HEK293 (cell line): ENCODE measurements around the gene CD8A.

Experiments used
- CTCF ChIA-PET: fragments of 350-600 bp; formaldehyde crosslinking; extraction: SDS; loops from one replicate; lab custom pipeline; 2021; ENCODE audit warnings: antibody characterized with exemption; lab: Yijun Ruan, JAX
- POLR2A ChIA-PET: fragments of 300-600 bp; formaldehyde crosslinking; extraction: SDS; loops from one replicate; lab custom pipeline; 2020; ENCODE audit warnings: antibody characterized with exemption, inconsistent platforms; lab: Yijun Ruan, JAX
- H3K27ac ChIP-seq: fragments of 200-500 bp; sonication (Bioruptor generic); 2 replicates; pipeline ENCODE4 v1.5.1; 2014; ENCODE audit warnings: low read depth, low read length, control low read depth, inconsistent platforms; ENCODE audit errors: extremely low read depth
- H3K36me3 ChIP-seq, 2 experiments: fragments of 200-500 bp in 1 of 2; sonication (Bioruptor generic) in 1 of 2; 1 replicate in 1 of 2; 2 replicates in 1 of 2; pipeline ENCODE4 v1.5.1; 2014 to 2017; ENCODE audit warnings: inconsistent platforms in 2 of 2, low read length in 2 of 2; ENCODE audit not compliant: control insufficient read depth in 2 of 2, insufficient read depth in 1 of 2
- H3K4me1 ChIP-seq: fragments of 200-500 bp; sonication (Bioruptor generic); 2 replicates; pipeline ENCODE4 v1.5.1; 2014; ENCODE audit warnings: mild to moderate bottlenecking, low read length, inconsistent platforms; ENCODE audit not compliant: control insufficient read depth, insufficient read depth
- H3K4me3 ChIP-seq: 2 replicates; pipeline ENCODE4 v1.5.1; 2011; ENCODE audit warnings: low read depth, mild to moderate bottlenecking, control low read depth, low read length, moderate library complexity
- H3K9me3 ChIP-seq: fragments of 200-500 bp; sonication (Bioruptor generic); 2 replicates; pipeline ENCODE4 v1.5.1; 2014; ENCODE audit warnings: low read depth, low read length, inconsistent platforms; ENCODE audit not compliant: control insufficient read depth, insufficient read depth
- BCL11B ChIP-seq: fragments of 450-650 bp; formaldehyde crosslinking; IDR thresholded peaks from 2 replicates; pipeline ENCODE4 v1.5.1; 2016; ENCODE audit warnings: low read depth, missing biosample characterization, missing genetic modification characterization
- SP7 ChIP-seq: fragments of 450-650 bp; formaldehyde crosslinking; IDR thresholded peaks from 2 replicates; pipeline ENCODE4 v1.5.1; 2016; ENCODE audit warnings: missing biosample characterization, missing genetic modification characterization
- TSHZ1 ChIP-seq: fragments of 450-650 bp; formaldehyde crosslinking; IDR thresholded peaks from 2 replicates; pipeline ENCODE4 v1.5.1; 2016; ENCODE audit warnings: missing biosample characterization, missing genetic modification characterization, borderline replicate concordance
- ZBTB10 ChIP-seq: fragments of 450-650 bp; formaldehyde crosslinking; IDR thresholded peaks from 2 replicates; pipeline ENCODE4 v1.5.1; 2016; ENCODE audit warnings: missing biosample characterization, missing genetic modification characterization
- ZNF146 ChIP-seq: fragments of 450-650 bp; formaldehyde crosslinking; IDR thresholded peaks from 2 replicates; pipeline ENCODE4 v1.5.1; 2016; ENCODE audit warnings: missing biosample characterization, missing genetic modification characterization
- ZNF239 ChIP-seq: fragments of 450-650 bp; formaldehyde crosslinking; IDR thresholded peaks from 2 replicates; pipeline ENCODE4 v1.5.1; 2016; ENCODE audit warnings: missing biosample characterization, missing genetic modification characterization
- ZNF404 ChIP-seq: fragments of 450-650 bp; formaldehyde crosslinking; IDR thresholded peaks from 2 replicates; pipeline ENCODE4 v1.5.1; 2017; ENCODE audit warnings: missing biosample characterization, missing genetic modification characterization
- ZNF621 ChIP-seq: fragments of 450-650 bp; formaldehyde crosslinking; IDR thresholded peaks from 2 replicates; pipeline ENCODE4 v1.5.1; 2017; ENCODE audit warnings: missing biosample characterization, missing genetic modification characterization
- ZNF777 ChIP-seq: fragments of 450-650 bp; formaldehyde crosslinking; IDR thresholded peaks from 2 replicates; pipeline ENCODE4 v1.5.1; 2017; ENCODE audit warnings: missing biosample characterization, missing genetic modification characterization, borderline replicate concordance
- ZNF837 ChIP-seq: fragments of 450-650 bp; formaldehyde crosslinking; IDR thresholded peaks from 2 replicates; pipeline ENCODE4 v1.5.1; 2016; ENCODE audit warnings: missing biosample characterization, missing genetic modification characterization
- ZSCAN23 ChIP-seq: fragments of 450-650 bp; formaldehyde crosslinking; IDR thresholded peaks from 2 replicates; pipeline ENCODE4 v1.5.1; 2016; ENCODE audit warnings: missing biosample characterization, missing genetic modification characterization
- TF ChIP-seq, protein P1 (sequence below): IDR thresholded peaks from 2 replicates; pipeline ENCODE4 v1.6.1; 2011; ENCODE audit warnings: mild to moderate bottlenecking, low read depth, low read length, borderline replicate concordance
- TF ChIP-seq, protein P2 (sequence below): fragments of 450-650 bp; formaldehyde crosslinking; IDR thresholded peaks from 2 replicates; pipeline ENCODE4 v1.5.1; 2016; ENCODE audit warnings: missing biosample characterization, missing genetic modification characterization
- TF ChIP-seq, protein P3 (sequence below): fragments of 450-650 bp; formaldehyde crosslinking; IDR thresholded peaks from 2 replicates; pipeline ENCODE4 v1.5.1; 2016; ENCODE audit warnings: missing biosample characterization, missing genetic modification characterization
- TF ChIP-seq, protein P4 (sequence below): fragments of 450-650 bp; formaldehyde crosslinking; IDR thresholded peaks from 2 replicates; pipeline ENCODE4 v1.5.1; 2016; ENCODE audit warnings: missing biosample characterization, missing genetic modification characterization
- TF ChIP-seq, protein P5 (sequence below): fragments of 450-650 bp; formaldehyde crosslinking; IDR thresholded peaks from 2 replicates; pipeline ENCODE4; 2016; ENCODE audit warnings: missing biosample characterization, missing genetic modification characterization
- TF ChIP-seq, protein P6 (sequence below): fragments of 450-650 bp; formaldehyde crosslinking; IDR thresholded peaks from 2 replicates; pipeline ENCODE4 v1.5.1; 2016; ENCODE audit warnings: missing biosample characterization, missing genetic modification characterization
- TF ChIP-seq, protein P7 (sequence below): fragments of 450-650 bp; formaldehyde crosslinking; IDR thresholded peaks from 2 replicates; pipeline ENCODE4 v1.5.0; 2017; ENCODE audit warnings: missing biosample characterization, missing genetic modification characterization, borderline replicate concordance

CD8A gene

GRCh38 chr2:86778957-86779356 lies 11.8 kb downstream of the CD8A start (continued):
- TF ChIP-seq, protein P1, sequence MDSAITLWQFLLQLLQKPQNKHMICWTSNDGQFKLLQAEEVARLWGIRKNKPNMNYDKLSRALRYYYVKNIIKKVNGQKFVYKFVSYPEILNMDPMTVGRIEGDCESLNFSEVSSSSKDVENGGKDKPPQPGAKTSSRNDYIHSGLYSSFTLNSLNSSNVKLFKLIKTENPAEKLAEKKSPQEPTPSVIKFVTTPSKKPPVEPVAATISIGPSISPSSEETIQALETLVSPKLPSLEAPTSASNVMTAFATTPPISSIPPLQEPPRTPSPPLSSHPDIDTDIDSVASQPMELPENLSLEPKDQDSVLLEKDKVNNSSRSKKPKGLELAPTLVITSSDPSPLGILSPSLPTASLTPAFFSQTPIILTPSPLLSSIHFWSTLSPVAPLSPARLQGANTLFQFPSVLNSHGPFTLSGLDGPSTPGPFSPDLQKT: no peak
- TF ChIP-seq TSHZ1: no peak
- TF ChIP-seq, protein P2, sequence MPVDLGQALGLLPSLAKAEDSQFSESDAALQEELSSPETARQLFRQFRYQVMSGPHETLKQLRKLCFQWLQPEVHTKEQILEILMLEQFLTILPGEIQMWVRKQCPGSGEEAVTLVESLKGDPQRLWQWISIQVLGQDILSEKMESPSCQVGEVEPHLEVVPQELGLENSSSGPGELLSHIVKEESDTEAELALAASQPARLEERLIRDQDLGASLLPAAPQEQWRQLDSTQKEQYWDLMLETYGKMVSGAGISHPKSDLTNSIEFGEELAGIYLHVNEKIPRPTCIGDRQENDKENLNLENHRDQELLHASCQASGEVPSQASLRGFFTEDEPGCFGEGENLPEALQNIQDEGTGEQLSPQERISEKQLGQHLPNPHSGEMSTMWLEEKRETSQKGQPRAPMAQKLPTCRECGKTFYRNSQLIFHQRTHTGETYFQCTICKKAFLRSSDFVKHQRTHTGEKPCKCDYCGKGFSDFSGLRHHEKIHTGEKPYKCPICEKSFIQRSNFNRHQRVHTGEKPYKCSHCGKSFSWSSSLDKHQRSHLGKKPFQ (tag by site-specific recombination): no peak
- no peak for TF ChIP-seq ZNF146 (tag by site-specific recombination)
- TF ChIP-seq, protein P3, sequence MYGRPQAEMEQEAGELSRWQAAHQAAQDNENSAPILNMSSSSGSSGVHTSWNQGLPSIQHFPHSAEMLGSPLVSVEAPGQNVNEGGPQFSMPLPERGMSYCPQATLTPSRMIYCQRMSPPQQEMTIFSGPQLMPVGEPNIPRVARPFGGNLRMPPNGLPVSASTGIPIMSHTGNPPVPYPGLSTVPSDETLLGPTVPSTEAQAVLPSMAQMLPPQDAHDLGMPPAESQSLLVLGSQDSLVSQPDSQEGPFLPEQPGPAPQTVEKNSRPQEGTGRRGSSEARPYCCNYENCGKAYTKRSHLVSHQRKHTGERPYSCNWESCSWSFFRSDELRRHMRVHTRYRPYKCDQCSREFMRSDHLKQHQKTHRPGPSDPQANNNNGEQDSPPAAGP (tag by site-specific recombination): no peak
- TF ChIP-seq BCL11B: no peak
- no peak for TF ChIP-seq SP7 (tag by site-specific recombination)
- no peak for TF ChIP-seq ZNF239 (tag by site-specific recombination)
- TF ChIP-seq ZNF837 (tag by site-specific recombination): no peak
- TF ChIP-seq, all 188 proteins: peak for 0

GRCh38 chr2:86776532-86776931 lies 14.2 kb downstream of the CD8A start:
- Histone ChIP-seq H3K4me3 (no peak overlapping the region), H3K4me1 (no peaks in the 10 kb centered on the region), H3K27ac (no peak overlapping the region), H3K9me3 (no peaks in the 10 kb centered on the region), H3K36me3 (peaks cover 23 to 49% of the 10 kb centered on the region in 2 experiments)
- ChIA-PET POLR2A (no interaction called here), CTCF (interaction anchor here (0.6 kb wide), 1 partner anchor 11 kb away, joined by 4 read pairs; no protein-coding TSS in a partner anchor)
- TF ChIP-seq ZBTB10 (tag by site-specific recombination) (no peak), ZNF777 (tag by site-specific recombination) (no peak), ZNF404 (tag by site-specific recombination) (no peak), ZSCAN23 (tag by site-specific recombination) (no peak), ZNF621 (tag by site-specific recombination) (no peak)
- TF ChIP-seq, protein P4, sequence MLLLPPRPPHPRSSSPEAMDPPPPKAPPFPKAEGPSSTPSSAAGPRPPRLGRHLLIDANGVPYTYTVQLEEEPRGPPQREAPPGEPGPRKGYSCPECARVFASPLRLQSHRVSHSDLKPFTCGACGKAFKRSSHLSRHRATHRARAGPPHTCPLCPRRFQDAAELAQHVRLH (tag by site-specific recombination): no peak
- TF ChIP-seq, protein P5, sequence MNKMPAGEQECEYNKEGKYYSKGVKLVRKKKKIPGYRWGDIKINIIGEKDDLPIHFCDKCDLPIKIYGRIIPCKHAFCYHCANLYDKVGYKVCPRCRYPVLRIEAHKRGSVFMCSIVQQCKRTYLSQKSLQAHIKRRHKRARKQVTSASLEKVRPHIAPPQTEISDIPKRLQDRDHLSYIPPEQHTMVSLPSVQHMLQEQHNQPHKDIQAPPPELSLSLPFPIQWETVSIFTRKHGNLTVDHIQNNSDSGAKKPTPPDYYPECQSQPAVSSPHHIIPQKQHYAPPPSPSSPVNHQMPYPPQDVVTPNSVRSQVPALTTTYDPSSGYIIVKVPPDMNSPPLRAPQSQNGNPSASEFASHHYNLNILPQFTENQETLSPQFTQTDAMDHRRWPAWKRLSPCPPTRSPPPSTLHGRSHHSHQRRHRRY (tag by site-specific recombination): no peak
- TF ChIP-seq, protein P6, sequence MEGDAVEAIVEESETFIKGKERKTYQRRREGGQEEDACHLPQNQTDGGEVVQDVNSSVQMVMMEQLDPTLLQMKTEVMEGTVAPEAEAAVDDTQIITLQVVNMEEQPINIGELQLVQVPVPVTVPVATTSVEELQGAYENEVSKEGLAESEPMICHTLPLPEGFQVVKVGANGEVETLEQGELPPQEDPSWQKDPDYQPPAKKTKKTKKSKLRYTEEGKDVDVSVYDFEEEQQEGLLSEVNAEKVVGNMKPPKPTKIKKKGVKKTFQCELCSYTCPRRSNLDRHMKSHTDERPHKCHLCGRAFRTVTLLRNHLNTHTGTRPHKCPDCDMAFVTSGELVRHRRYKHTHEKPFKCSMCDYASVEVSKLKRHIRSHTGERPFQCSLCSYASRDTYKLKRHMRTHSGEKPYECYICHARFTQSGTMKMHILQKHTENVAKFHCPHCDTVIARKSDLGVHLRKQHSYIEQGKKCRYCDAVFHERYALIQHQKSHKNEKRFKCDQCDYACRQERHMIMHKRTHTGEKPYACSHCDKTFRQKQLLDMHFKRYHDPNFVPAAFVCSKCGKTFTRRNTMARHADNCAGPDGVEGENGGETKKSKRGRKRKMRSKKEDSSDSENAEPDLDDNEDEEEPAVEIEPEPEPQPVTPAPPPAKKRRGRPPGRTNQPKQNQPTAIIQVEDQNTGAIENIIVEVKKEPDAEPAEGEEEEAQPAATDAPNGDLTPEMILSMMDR (tag by site-specific recombination): no peak
- TF ChIP-seq, protein P7, sequence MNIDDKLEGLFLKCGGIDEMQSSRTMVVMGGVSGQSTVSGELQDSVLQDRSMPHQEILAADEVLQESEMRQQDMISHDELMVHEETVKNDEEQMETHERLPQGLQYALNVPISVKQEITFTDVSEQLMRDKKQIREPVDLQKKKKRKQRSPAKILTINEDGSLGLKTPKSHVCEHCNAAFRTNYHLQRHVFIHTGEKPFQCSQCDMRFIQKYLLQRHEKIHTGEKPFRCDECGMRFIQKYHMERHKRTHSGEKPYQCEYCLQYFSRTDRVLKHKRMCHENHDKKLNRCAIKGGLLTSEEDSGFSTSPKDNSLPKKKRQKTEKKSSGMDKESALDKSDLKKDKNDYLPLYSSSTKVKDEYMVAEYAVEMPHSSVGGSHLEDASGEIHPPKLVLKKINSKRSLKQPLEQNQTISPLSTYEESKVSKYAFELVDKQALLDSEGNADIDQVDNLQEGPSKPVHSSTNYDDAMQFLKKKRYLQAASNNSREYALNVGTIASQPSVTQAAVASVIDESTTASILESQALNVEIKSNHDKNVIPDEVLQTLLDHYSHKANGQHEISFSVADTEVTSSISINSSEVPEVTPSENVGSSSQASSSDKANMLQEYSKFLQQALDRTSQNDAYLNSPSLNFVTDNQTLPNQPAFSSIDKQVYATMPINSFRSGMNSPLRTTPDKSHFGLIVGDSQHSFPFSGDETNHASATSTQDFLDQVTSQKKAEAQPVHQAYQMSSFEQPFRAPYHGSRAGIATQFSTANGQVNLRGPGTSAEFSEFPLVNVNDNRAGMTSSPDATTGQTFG (tag by site-specific recombination): no peak
